Glomerular endothelial cell (primary cell): ENCODE measurements around the gene C1orf232. TPM values are rescaled to one million over a fixed set of nuclear protein-coding genes. Genes with fewer than 3 reads are reported as not detected.

ENCODE experiments used
- DNase-seq: peaks from one replicate; pipeline ENCODE4 v3.0.0-alpha.2; 2011; ENCODE audit warnings: low read depth, low spot score; ENCODE audit errors: extremely low read depth
- total RNA-seq: library from RNA; depleted of rRNA; stranded (reverse); fragments of >200 nt; gene quantifications from 2 replicates; pipeline ENCODE4 v1.2.3, GENCODE V29; 2015

Gene C1orf232
- total RNA-seq, 1 donor from 2014 or later = not detected

GRCh38 chr1:26180010-26180506, 11.3 kb upstream of the C1orf232 start:
- DNase-seq = no peak

GRCh38 chr1:26177182-26177684, 8.5 kb upstream of the C1orf232 start, which contains the start of gene CNKSR1:
Gene CNKSR1, plus strand, starts transcription at chr1:26177491. Its CDS starts 57 bp downstream, at chr1:26177548.
- no peak for DNase-seq

GRCh38 chr1:26175346-26175745, 6.6 kb upstream of the C1orf232 start:
- DNase-seq = no peak

- DNase-seq = no peak
Observed at GRCh38 chr1:26171084-26172072, 2.6 kb upstream of the C1orf232 start, which contains the start of gene ZNF593OS. Gene ZNF593OS, minus strand, starts transcription at chr1:26171832. Its CDS starts 171 bp downstream, at chr1:26171661.

GRCh38 chr1:26170472-26170821, 1.7 kb upstream of the C1orf232 start:
- no peak for DNase-seq

GRCh38 chr1:26169669-26170471, 1.1 kb upstream of the C1orf232 start, which contains the start of gene ZNF593:
Gene ZNF593, plus strand, starts transcription at chr1:26169908. Its CDS starts 76 bp downstream, at chr1:26169984.
- DNase-seq = no peak

- DNase-seq = no peak
Observed at GRCh38 chr1:26169198-26169554, 413 bp upstream of the C1orf232 start.

GRCh38 chr1:26166719-26167281, 2.0 kb downstream of the C1orf232 start:
- DNase-seq = no peak

- no peak for DNase-seq
Observed at GRCh38 chr1:26164861-26165842, 3.6 kb downstream of the C1orf232 start.

- DNase-seq = no peak
Observed at GRCh38 chr1:26164036-26164860, 4.5 kb downstream of the C1orf232 start.

- DNase-seq = no peak
Observed at GRCh38 chr1:26163684-26164035, 5.1 kb downstream of the C1orf232 start.

GRCh38 chr1:26162220-26162709, 6.5 kb downstream of the C1orf232 start:
- no peak for DNase-seq

GRCh38 chr1:26161415-26162219, 7.1 kb downstream of the C1orf232 start:
- no peak for DNase-seq

- DNase-seq = no peak
Observed at GRCh38 chr1:26160527-26161414, 8.0 kb downstream of the C1orf232 start.

- no peak for DNase-seq
Observed at GRCh38 chr1:26159743-26160039, 9.1 kb downstream of the C1orf232 start.

GRCh38 chr1:26158908-26159742, 9.6 kb downstream of the C1orf232 start, which contains the start of gene FAM110D:
Gene FAM110D, plus strand, starts transcription at chr1:26159079. Its CDS starts 2,213 bp downstream, at chr1:26161292.
- no peak for DNase-seq
